OCI-LY3 (cell line): ENCODE results near the gene JAKMIP2.

Source experiments
- EZH2phosphoT487 ChIP-seq: fragments of 200-600 bp; shearing (Covaris generic); IDR thresholded peaks from 2 replicates; pipeline ENCODE4 v1.6.1; 2018; ENCODE audit warnings: antibody characterized with exemption, mixed run types, low read depth
- TF ChIP-seq, protein P1 (sequence below): fragments of 200-600, 300-600 bp; sonication (generic); IDR thresholded peaks from 2 replicates; pipeline ENCODE4 v1.5.1; 2014; ENCODE audit warnings: antibody characterized with exemption, low read length, low read depth

DNA sequence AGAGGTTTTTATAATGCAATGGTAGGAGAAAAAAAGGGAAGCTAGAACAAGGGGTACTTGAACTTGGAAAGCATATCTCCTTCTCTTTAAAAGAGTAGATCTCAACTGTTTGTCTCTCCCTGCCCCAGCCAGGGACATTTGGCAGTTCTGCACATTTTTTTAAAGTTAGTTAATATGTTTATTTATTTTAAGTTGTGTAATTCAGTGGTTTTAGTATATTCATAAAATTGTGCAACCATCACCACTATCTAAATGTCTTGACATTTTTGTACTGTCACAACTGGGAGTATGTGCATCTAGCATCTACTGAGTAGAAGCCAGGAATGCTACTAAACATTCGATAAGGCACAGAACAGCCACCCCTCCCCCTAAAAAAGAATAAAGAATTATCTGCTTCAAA is 169.2 kb downstream of the JAKMIP2 start:
- TF ChIP-seq, protein P1, sequence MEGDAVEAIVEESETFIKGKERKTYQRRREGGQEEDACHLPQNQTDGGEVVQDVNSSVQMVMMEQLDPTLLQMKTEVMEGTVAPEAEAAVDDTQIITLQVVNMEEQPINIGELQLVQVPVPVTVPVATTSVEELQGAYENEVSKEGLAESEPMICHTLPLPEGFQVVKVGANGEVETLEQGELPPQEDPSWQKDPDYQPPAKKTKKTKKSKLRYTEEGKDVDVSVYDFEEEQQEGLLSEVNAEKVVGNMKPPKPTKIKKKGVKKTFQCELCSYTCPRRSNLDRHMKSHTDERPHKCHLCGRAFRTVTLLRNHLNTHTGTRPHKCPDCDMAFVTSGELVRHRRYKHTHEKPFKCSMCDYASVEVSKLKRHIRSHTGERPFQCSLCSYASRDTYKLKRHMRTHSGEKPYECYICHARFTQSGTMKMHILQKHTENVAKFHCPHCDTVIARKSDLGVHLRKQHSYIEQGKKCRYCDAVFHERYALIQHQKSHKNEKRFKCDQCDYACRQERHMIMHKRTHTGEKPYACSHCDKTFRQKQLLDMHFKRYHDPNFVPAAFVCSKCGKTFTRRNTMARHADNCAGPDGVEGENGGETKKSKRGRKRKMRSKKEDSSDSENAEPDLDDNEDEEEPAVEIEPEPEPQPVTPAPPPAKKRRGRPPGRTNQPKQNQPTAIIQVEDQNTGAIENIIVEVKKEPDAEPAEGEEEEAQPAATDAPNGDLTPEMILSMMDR: no peak
- no peak for TF ChIP-seq EZH2phosphoT487
